HG03060 (cell line): ENCODE measurements around the gene ITGAE.

Source experiments
- ATAC-seq: cut with Tn5 transposase; IDR thresholded peaks from one replicate; pipeline ENCODE4 v1.9.1; 2021; ENCODE audit warnings: low read depth, moderate number of reproducible peaks; ENCODE audit not compliant: unreplicated experiment

Gene ITGAE

DNA sequence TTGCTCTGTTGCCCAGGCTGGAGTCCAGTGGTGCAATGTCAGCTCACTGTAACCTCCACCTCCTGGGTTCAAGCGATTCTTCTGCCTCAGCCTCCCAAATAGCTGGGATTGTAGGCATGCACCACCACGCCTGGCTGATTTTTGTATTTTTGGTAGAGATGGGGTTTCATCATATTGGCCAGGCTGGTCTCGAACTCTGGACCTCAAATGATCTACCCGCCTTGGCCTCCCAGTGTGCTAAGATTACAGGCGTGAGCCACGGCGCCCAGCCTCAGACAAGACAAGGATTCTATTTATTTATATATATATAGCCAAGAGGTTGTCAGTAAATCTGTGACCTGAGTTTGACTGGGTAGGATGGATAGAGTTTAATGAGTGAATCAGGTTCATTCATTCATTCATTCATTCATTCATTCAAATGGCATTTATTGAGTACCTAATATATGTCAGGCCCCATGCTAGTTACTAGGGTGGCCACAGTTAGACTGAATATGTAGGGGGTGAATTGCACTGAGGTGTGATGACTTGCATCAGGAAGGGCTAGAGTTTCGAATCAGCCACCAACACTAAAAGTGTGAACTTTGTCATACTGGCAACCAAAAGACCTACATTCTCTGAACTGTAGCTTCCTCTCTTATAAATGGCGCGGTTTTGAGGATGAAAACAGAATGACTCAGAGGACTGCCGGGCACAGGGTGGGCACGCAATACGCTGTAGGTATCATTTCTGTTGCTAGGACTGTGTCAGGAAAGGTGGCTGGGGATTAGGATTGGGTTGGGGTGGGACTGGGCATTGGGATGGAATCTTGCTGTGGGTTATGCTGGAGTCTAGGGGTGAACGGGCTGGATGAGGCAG lies 37.8 kb downstream of the ITGAE start:
- ATAC-seq: peak; percentile 66

DNA sequence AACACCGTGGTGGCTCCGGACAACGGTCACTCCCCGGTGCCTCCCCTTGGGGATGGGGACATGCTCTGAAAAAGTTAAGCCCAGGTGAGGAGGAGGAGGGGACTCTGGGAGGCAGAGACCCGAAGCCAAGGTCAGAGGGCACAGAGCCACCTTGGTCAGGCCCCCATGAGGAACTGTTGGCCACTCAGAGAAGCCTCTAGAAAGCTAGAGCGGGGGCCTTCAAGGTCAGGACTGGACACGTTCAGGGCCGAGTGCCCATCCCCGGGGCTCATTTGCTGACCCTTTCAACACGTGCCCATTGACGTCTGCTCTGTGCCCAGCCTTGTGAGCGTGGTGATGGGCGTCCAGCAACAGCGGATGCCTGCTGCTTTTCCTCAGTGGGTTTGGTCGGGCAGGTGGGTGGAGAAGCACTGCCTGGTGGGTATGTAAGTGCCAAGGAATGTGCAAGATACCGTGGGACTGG lies 39.0 kb downstream of the ITGAE start:
- ATAC-seq: no peak

DNA sequence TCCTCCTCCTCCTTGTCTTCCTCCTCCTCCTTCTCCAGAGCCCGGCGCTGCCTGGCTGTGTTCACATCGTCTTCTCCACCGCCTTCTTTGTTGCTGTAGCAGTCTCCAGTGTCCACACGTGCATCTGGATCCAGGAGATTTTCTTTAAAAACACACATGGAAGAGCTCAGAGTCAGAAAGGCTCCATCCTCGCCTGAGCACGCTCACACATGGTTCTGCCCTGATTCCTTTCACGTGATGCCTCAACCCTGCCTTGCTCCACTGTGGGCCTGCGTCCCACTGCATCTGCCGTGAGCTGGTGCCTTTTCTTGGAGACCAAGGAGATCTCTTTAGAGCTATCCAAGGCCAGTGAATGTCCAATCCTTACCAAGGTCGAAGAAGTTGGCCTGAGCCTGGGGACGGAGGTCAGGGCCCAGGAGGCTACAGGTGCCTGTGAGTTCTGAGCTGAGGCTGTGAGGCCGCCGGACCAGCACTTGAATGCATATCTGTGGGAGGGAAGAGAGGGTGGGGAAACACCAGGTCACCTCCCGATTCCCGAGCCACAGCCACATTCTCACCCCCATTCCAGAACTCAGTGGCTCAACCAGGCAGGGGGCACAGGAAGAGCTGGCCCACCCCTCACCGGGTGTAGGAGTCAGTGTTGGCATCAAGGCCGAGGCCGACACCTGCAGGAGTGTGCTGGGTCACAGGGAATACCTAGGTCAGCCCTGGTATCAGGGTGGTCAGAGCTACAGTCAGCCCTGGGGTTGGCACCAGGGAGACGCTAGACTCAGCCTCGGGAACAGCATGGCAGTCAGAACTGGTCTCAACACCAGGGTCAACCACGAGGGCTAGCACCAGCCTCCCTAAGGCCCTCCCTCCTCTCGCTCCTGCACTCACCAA lies 39.7 kb downstream of the ITGAE start:
- no peak for ATAC-seq

DNA sequence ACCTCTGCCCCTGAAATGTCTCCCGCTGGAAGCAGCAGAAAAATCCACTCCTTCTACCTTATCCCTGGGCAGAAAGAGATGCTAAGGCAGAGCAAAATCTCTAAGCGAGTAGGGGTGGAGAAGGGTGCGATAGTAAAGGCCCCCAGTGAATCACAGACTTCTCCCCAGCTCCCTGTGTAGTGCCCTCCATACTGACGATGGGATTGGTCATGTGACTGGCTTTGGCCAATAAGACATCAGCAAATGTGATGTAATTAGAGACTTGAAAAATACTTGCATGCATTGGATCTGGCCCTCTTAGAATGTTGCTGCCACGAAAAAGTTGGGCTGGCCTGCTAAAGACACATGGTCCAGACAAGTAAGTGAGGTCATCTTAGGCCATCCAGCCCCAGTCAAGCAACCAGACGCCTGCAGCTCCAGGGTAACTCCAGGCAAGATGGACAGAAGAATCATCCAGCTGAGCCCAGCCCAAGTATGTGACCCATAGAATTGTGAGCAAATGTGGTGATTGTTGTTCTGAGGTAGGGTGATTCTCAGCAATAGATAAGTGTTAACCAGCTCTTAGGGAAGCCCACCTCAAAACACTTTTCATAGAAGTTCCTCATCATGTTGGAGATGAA lies 41.3 kb downstream of the ITGAE start:
- ATAC-seq: no peak

DNA sequence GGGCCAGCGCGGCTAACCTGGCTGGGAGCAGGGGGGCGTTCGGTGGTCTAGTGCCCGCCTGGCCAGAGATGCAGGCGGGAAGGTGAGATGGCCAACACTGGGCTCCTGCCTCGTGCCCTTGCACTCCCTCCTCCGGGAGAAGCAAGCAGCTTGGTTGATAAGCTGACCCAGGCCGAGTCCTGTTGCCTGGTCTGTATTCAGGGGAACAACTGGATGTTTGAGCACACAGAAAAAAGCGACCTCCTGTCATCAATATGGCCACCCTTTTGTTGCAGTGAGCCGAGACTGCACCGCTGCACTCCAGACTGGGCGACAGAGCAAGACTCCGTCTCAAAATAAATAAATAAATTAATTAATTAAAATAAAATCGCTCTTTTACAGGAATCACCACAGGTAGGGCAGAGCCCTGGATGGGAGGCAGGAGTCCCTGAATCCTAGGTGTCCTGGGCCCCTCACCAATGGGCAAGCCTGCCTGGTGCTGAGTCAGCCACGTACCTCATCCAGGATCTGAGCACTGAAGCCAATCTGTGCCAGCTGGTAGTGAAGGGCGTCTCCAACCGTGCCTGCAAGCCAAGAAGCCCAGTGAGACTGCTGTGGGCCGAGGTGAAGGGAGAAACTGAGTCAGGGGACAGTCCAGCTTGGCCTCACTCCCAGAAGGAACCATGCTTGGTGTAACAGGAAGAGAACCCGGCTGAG lies 45.5 kb downstream of the ITGAE start:
- no peak for ATAC-seq

DNA sequence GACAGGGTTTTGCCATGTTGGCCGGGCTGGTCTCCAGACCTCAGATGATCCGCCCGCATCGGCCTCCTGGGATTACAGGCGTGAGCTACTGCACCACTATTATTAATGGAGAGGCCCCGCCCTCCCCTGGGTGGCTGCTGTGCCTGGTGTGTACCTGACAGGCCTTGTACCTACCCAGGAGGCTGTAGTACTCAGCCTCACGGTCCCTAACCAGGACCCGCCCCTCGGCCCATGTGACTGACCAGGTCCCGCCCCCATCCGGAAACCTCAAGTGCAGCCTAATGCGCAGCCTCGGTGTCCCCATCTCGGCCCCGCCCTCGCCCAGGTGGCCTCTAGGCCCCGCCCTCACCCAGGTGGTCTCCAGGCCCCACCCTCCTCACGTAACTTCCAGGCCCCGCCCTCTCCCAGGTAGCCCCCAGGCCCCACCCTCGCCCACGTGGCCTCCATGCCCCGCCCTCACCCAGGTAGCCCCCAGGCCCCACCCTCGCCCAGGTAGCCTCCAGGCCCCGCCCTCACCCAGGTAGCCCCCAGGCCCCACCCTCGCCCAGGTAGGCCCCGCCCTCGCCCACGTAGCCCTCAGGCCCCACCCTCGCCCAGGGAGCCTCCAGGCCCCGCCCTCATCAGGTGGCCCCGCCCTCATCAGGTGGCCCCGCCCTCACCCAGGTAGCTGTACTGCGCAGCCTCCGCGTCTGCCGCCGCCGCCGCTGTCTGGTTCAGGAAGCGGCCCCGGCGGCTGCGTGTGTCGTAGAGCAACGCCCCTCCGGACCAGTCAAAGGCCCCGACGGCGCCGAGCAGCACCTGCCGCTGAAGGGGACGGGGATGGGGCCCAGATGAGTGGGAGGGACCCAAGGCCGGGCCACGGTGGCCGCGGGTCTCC lies 46.3 kb downstream of the ITGAE start:
- ATAC-seq: no peak

DNA sequence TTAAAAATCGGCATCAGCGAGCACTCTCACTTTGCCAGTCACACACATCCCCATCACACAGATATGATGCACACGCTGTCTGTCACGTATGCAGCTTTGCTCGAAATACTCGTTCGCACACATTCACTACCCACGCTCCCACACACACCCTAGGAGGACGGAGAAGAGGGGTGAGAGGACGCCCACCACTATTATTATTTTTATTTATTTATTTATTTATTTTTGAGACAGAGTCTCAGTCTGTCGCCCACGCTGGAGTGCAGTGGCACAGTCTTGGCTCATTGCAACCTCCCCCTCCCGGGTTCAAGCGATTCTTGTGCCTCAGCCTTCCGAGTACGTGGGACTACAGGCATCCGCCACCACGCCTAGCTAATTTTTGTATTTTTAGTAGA lies 46.9 kb downstream of the ITGAE start:
- ATAC-seq: no peak

DNA sequence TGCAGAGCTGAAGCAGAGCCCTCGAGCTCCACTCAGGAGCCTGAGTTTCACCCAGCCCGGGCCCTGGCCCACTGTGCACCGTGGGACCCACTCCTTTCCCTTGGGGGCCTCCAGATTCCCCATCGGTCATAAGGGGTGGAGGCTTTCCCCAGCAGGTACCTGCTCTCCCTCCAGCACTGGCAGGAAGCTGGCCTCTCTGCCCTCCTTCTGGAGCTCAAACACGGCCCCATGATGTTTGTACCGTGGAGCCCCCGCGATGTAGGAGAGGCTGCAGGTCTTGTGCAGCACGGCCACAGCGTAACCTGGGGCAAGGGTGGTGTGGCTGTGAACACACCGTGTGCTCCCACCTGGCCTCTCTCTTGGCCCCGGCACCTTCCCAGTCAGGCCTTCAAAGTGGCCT lies 47.4 kb downstream of the ITGAE start:
- no peak for ATAC-seq

DNA sequence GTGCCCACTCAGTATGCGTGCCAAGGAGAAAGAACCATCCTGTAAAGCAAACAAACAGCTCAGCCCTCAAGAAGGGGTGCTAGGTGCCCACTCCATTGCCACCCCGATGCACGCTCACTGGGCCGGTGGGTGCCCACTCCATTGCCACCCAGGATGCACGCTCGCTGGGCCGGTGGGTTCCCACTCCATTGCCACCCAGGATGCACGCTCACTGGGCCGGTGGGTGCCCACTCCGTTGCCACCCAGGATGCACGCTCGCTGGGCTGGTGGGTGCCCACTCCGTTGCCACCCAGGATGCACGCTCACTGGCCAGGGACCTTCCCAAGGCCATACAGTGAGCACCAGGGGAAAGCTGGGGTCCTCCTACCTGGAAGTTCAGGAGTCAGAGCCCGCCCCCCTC lies 49.2 kb downstream of the ITGAE start:
- no peak for ATAC-seq

DNA sequence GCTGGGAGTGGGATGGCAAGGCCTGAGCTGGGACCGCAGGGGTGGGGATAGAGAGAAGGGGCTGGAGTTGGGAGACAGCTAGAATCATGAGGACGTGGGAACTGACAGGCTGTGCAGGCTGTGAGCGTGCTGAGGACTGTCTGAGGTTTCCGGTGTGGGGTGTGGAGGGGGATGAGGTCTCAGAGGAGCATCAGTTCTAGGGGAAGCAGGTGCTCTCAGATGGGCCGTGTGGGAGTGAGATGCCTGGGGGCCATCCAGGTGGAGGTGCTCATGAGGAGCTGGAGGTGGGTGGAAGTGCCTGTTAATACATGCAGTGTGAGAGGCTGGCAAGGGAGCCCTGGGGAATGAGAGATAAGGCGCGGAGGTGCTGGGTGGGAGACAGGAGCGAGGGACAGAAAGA lies 50.1 kb downstream of the ITGAE start:
- no peak for ATAC-seq

DNA sequence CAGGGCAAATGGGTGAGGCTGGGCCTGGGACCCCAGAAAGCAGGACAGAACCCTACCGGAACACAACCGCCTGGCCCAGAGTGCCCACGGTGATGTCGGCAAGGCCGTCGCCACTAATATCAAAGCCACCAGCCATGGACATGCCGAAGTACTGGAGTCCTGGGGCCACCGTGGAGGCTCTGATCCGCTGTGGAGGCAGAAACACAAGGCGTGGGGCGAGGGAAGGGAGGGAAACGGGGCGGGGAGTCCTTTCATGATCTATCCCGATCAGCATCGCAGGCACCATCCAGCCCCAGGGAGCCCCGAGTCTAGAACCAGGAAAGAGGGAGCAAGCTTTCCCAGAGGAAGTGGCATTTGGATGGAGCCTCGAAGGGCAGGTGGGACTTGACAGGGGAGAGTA lies 50.7 kb downstream of the ITGAE start:
- no peak for ATAC-seq

DNA sequence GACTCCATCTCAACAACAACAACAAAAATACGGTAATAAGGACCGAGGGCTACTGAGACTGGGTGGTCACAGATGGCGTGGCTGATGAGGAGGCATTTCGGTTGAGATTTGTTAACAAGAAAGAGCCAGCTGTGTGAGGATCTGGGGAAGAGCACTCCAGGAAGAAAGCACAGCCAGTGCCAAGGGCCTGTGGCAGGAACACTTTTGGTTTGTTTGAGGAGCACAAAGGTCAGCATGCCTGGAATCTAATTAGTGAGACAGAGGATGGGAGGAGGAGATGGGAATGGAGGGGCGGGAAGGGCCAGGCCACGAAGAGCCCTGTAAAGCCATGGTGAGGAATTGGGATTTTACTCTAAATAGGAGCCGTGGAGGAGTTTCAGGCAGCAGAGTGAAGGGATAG lies 52.4 kb downstream of the ITGAE start:
- no peak for ATAC-seq

DNA sequence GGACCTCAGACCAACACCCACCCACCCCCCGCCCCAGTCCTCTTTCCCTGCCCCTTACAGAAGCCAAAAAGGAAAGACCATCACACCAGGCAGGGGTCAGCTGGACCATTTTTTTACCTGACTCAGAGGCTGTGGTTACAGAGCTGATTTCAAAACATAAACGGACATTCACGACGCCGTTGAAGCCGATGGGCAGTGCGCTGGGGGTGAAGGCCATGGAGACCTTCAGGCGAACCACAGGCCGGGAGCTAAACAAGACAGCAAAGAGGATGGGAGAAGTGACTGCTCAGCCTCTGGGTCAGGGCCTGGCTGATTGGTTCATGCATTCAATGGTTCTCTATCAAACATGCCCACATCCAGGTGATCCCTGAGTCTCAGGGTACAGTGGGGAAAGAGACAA lies 53.2 kb downstream of the ITGAE start:
- no peak for ATAC-seq

DNA sequence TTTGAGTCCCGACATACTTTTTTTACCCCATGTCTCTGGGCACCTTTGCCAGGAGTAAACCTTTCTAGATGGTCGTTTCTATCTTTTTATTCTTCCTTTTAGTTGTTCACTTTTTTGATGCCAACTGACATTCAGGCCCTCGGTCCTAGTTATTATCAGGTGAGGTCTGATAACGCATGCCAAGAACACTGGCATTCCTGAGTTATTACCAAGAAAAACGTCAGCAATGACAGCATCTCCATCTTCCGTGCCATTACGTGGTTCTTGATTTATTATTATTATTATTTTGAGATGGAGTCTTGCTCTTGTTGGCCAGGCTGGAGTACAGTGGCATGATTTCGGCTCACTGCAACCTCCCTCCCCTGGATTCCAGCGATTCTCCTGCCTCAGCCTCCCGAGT lies 55.9 kb downstream of the ITGAE start:
- no peak for ATAC-seq

DNA sequence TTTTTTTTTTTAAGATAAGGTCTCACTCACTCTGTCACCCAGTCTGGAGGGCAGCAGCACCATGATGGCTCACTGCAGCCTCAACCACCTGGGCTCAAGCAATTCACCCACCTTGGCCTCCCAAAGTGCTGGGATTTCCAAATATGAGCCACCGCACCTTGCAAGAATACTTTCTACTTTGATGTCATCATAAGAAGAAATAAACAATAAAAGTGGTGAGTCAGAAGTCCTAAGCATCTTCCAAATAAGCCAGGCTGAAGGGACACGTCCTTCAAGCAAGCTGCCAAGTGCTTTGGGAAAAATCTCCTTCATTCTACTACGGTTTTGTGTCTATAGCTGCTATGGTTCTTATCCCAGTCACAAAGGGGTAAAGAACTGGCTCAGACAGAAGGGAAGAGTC lies 57.0 kb downstream of the ITGAE start:
- ATAC-seq: no peak

DNA sequence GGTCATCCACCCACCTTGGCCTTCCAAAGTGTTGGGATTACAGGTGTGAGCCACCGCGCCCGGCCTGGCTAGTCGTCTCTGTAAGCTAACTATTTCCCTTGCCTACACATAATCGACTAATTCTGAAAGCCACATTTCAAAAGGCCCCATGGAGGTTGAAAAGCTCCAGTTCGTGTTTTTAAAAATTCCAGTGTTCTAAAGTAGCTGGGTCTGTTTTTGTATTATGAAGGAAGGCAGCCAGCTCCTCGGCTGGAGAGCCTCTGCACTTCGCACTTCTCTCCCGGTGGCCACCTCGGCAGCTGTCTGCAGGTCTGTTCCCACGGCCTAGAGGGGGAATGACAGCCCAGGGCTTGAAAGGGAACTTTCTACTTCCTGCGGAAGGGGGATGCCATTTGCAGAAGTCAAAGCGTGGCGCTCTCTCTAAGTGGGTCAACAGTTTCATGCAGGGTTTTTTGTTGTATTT lies 60.3 kb downstream of the ITGAE start:
- ATAC-seq: no peak

DNA sequence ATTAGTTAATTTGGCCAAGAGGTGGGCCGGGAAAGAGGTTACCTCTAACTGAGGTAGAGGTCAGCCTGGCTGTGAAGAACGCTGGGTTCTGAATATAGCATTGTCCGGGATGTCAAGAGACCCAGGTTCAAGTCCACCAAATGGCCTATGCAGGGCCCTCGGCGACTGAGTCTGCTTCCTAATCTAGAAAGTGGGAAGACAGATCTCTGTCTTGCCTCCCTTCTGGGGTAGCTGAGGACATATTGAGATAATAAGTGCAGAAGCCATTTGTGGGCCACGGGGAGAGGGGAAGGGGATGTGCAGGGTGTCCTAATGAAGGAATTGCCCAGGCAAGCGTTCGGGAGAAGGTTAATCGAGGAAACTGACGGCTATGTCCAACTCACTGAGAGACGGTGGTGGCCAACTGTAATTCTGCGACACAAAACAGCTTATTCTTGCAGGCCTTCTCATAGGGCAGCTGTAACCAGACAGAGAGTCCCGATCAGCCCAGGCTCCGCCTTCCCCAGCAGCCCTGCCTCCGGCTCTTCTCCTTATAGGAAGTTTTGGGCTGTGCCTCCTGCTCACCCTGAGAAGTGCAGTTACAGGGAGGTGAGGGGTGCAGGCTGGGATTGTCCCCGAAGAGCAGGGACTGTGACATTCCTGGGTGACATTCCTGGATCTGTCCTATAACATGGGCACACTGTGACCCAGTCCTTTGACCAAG lies 61.4 kb downstream of the ITGAE start:
- no peak for ATAC-seq

DNA sequence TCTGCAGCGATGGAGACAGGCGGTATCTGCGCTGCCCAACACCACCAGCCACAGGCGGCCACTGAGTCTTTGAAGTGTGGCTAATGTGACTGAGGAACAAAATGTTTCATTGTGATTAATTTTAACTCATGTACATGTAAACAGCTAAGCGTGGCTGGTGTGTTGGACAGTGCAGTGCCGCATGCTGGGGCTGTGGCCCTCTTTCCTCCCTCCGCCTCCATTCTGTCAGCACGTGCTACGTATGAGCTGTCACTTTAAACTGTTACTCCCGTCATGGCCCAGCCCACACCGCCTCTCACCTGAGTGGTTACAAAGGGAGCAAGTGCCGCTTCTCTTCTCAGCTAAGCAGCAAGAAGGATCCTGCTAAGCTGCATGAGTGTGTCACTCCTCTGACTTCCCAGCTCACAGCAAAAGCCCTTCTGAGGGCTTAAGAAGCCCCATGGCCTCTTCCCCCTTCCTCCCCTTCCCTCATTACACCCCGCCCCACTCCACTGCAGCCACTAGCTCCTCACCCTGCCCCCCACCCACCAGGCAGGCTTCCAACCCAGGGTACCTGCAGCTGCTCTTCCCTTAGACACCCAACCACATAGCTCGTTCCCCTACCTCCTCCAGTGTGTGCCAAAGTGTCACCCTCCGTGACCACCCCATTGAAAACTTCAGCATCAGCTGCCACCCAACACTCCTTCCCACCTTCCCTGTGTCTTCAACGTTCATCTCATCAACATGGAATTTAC lies 62.3 kb downstream of the ITGAE start:
- ATAC-seq: no peak
